ENCODE measurements around the gene TMEM259.

TMEM259 gene

DNA sequence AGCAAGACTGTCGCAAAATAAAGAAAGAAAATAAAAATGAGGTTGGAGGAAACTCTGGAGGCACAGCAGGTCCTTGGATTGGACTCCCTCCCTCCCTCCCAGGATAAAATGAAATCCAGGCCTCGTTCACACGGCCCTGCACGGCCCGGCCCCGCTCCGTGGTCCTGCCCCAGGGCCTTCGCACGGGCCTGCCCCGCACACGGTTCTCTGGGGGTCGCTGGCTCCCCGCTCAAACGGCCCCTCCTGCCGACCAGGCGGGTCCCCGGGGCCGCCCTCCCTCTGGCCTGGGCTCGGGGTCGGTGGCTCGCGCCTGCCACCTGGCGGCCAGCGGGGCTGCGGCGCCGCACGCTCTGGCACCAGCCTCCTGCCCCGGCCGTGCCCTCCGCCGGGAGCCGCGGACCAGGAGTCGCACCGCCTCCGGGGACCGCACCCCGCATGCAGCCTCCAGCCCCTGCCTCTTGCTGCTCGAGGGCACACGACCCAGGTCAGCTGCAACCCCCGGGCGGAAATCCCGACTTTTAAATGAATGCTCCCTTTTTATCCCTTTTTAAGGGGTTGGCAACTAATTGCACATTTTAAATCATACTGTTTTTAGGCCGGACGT is 38.3 kb downstream of the TMEM259 start:
- peak; percentile 45 for DNase-seq

DNA sequence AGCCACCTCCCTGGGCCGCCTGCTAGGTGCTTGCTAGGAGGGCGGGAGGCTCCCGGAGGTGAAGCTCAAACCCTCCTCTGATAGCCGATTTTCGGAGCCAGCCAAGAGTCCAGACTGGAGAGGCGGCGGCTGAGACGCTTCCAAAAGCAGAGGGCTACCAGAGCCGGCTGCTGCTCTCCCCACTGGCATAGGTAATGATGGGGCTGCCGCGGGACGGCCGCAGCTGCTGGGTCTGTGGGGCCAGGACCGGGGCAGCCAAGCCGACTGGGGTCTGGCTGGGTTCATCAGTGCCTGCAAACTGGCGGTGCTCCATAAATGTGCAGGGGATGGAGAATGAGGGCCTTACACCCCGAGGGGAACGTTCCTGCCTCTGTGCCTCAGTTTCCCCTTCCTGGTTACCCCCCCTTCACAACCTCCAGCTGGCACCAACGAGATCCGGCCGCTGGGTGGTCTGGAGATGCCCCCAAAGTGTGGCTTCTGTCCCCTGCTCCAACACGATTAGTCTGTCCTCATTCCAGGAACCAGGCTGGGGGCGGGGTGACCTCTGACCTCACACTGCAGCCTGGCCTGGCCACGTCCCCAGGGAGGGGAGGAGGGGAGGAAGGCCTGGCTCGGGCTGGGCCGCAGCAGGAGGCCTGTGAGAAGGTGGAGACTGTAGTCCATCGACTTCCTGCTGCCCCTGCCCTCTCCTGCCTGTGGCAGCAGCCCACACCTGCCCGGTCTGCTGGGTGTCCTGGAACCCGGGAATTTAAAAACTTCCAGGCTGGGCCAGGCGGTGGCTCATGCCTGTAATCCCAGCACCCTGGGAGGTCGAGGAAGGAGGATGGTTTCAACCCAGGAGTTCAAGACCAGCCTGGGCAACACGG is 40.6 kb downstream of the TMEM259 start:
- no peak for DNase-seq

DNA sequence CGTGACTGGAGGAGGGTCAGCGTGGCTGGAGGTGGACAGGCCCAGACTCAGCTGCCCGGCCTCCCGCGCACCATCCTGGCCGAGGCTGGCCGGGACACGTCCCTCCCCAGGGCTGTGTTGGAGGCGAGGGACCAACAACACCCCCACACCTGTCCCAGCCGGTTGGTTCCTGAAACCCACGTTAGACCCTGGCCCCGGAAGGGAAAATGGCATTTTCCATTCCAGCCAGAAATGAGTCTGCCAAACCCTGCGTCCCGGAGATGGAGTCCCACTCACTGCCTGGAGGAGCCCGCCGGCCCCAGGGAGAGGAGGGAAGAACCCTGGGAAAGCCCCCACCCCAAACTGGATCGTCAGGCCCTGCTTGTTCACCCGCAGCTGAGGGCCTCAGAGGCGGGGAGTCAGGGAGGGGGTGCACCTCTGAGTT is 41.6 kb downstream of the TMEM259 start:
- DNase-seq: no peak

DNA sequence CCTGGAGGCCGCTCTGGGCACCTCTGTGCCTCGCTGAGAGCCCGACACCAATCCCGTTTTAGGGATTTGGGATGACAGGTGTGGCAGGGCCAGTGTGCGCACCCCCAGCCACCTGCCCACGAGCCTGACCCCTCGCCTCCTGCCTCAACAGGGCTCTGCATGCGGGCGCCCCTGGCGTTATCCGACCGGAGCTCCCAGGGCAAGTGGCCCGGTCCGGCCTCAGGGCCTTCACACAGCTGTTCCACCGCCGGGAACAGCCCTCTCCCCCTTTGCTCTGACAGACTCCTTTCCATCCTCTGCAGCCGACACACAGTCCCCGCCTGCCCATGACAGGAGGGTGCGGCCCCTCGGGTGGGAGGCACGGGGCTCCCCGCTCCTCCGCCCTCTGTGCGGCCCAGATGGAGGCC is 43.9 kb downstream of the TMEM259 start:
- no peak for DNase-seq

DNA sequence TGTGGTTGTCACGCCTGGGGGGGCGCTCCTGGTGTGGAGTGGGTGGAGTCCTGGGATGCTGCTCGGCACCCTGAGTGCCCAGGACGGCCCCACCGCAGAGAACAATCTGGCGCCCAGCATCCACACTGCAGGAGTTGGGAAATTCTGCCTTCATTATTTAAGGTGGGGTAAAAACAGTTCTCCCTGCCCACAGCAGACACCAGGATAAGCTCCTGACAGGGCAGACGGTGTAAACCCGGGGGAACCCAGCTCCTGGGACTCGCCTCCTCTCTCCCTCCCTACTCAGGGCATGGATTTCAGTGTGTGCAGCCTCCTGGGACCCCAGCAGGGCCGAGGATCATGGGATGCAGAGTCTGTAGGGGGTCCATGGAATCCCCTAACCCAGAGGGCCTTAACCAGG is 44.4 kb downstream of the TMEM259 start:
- no peak for DNase-seq

DNA sequence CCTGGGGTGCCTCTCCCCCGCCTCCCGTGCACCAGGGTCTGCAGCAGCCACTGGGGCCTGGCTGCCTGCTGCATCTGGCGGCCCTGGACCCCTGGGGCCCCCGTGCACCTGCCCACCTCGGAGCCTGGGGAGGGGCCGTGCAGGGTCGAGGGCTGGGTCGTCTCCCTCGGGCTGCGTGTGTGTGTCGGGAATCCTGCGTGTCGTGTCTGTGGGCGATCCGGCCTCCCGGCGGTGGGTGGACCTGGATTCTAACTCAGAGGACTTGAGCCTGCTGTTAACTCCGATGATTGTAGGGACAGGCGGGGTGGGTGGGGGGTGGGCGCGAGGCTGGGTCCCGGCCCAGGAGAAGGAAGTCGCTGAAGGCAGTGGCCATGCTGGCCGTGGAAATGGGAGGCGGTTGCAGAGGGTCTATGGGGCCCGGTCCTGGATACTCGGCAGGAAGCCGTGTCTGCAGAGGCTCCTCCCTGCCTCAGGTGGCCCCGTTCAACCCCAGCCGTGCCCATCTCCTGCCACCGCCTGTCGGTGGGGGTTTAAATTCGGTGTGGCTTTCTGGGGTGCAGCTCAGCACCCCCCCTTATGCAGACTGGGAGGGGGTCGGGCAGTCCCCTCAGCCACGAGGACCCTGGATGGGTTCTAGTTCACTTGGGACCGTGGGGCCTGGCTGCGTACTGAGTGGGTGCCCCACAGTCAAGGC is 46.2 kb downstream of the TMEM259 start:
- DNase-seq: no peak

DNA sequence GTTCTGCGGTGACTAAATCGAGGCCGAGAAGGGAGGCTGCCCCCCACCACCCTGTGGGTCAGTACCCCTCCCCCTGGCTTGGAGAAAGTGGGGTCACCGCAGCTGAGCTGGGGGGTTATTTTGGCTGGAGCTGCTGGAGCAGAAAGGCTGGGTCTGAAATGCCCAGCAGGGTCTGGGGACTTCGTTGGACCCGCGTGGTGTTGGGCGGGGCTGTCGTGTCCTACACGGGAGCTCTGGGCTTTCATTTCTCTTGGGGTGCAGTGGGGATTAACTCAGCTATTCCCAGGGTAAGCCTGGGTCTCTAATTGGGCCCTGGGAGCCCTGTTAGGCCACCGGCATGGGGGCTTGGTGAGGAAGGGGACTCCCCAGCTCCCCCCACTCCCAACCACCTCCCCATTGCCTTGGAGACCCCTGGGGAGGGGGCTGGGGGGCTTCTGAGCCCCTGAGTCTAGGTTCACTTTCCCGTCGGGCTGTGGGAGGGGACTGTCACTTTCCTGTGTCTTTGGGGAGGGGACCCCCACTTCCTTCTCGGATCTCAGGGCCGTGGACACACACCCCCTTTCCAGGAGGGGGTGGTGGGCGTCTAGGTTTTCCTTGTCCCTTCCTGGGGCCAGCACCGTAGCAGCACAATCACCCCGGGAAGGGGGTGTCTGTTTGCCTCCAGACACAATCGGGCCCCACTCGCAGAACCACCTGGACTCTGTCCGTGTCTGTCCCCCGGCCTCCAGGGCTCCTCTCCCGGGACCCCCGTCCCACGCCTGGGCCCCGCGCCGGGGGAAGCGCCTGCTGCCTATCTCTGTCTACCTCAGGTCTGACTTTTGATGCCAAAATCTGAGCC is 47.0 kb downstream of the TMEM259 start:
- DNase-seq: no peak

DNA sequence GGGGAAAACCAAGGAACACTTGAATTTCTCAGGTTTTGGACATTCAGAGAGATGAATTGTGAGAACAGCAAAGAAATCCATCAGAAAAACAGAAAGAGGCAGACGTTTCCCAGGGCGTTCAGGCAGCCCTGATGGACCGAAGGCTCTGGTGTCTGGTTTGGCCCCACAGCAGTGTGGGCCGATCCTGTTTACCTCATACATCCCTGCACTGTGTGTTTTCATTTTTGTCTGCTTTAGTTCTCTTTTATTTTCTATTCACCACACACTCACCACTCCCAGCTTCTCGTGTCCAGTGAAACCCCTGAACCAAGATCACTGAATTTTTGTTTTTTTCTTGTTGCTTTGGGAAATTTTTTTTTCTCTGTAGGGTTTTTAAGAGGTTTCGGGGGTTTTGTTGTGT is 48.6 kb downstream of the TMEM259 start:
- DNase-seq: no peak

DNA sequence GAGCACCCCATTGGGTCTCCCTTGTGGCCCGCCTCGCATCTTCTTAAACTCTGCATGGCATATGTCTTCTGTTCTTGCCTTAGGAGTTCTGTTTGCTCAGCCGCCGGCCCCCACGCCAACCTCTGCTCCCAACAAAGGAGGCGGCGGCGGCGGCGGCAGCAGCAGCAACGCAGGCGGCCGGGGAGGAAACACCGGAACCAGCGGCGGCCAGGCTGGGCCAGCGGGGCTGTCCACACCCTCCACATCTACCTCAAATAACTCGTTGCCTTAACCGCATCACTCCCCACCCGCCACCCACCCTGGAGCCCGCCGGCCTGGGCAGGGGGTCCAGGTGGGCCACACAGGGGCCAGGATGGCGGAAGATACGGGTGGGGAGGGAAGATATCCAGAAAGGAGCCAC is 49.1 kb downstream of the TMEM259 start:
- no peak for DNase-seq

DNA sequence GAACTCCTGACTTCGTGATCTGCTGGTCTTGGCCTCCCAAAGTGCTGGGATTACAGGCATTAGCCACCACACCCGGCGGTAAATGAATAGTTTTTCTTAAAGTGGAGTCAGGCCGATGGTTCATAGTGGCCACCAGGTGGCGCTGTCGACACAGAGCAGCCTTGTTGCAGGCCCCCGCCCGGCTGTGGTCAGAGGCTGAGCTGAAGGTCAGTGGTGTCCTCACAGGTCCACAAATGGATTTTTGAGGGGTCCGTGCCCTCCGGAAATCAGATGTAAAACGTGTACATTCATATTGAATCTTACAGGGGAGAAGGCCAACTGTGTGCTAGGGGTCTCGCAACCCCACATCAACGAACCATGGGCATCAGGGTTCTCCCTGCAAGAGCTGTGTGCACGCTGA is 50.2 kb downstream of the TMEM259 start:
- no peak for DNase-seq

DNA sequence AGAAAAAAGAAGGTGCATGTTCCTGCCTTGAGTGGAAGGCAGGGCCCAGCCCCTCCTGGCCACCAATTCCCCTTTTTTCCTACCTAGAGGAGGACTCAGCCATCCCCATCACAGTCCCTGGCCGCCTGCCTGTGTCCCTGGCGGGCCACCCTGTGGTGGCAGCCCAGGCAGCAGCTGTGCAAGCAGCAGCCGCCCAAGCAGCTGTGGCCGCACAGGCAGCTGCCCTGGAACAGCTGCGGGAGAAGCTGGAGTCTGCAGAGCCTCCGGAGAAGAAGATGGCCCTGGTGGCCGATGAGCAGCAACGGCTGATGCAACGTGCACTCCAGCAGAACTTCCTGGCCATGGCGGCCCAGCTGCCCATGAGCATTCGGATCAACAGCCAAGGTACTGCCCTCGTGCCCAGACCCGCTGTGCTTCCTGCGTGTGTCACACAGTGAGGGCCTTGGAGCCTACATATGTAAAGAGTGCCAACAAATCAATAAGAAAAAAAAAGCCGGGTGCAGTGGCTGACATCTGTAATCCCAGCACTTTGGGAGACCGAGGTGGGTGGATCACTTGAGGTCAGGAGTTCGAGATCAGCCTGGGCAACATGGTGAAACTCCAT is 54.3 kb downstream of the TMEM259 start:
- DNase-seq: no peak

DNA sequence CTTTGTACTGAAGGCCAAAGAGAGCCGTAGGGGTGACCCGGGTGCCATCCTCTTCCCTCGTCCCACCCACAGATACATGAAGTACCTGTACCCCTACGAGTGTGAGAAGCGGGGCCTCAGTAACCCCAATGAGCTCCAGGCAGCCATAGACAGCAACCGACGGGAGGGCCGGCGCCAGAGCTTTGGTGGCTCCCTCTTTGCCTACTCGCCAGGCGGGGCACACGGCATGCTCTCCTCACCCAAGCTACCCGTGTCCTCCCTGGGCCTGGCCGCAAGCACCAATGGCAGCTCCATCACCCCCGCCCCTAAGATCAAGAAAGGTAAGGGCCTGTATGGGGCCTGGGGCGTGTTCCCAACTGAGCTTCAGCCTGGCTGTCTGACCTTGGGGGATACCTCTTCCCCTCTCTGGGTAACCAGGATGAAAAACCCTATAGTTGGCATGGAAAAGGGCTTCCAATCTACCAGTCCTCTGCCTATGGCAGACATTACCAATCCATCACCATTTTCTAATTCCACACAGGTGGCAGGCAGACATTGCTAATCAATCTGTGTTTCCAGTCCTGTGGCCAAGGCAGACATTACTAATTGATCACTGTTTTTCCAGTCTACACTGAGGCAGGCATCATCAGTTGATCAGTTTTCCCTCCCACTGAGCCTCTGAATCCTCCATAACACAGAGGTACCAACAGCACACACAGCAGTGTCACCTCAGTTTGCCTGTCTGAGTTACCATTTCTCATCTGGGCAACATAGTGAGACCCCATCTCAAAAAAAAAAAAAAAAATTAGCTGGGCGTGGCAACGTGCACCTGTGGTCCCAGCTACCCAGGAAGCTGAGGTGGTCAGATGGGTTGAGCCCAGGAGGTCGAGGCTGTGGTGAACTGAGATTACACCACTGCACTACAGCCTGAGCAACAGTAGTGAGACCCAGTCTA is 55.9 kb downstream of the TMEM259 start:
- DNase-seq: no peak

DNA sequence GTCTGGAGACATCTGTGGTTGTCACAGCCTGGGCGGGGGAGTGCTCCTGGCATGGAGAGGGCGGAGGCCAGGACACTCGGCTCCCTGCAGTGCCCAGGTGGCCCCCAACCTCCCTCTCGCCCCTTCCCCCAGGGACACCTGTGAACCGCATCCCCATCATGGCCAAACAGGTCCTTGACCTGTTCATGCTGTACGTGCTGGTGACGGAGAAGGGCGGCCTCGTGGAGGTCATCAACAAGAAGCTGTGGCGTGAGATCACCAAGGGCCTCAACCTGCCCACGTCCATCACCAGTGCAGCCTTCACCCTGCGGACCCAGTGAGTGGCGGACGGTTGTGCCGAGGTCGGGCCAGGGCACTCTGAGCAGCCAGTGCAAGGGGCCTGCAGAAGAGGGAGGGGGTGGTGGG is 56.8 kb downstream of the TMEM259 start:
- DNase-seq: no peak

DNA sequence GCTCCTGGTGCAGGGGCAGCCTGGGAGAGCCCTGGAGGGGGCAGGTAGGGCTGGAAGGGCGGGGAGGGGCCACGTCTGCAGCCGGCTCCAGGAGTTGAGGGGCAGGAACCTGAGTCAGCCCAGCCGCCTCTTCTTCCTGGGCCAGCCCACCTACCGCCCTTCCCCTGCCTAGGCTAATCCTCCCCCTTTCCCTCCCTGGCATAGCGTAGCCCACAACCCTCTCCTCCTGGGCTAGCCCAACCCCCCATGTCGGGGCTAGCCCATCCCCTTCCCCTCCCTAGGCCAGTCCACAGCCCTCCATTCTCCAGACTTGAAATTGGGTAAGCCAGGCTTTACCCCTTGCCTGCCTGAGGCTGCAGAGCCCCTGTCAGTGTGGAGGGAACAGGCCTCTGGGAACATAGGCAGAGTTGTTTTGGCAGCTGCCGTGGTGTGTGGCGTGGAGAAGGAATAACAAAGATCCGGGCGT is 57.4 kb downstream of the TMEM259 start:
- no peak for DNase-seq

DNA sequence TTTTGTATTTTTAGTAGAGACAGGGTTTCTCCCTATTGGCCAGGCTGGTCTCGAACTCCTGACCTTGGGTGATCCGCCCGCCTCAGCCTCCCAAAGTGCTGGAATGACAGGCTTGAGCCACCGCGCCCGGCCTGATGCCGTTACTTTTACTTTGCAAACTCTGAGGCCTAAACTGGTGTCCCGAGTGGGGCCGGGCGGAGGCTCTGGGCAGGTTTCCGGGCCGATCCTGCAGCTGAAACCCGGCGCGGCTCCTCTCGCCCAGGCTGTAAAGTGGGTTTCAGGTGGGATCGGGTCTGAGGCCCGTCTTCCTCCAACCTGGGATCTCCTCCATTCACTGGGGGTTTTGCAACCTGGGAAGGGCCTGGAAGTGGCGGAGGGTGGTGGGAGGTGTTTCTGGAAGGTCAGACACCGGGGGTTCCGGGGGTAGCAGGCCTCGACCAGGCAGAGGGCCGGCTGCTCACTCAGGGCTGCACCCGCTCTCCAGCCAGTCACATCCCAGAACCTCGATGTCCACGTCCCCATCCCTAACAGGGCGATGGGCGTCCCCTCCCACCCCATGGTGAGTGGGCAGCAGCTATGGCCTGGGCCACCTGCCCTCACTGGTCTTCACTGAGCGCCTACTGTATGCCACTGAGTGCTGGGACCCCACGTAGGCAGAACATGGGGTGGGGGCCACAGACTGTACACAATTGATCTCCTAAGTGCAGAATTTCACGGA is 58.1 kb downstream of the TMEM259 start:
- no peak for DNase-seq

DNA sequence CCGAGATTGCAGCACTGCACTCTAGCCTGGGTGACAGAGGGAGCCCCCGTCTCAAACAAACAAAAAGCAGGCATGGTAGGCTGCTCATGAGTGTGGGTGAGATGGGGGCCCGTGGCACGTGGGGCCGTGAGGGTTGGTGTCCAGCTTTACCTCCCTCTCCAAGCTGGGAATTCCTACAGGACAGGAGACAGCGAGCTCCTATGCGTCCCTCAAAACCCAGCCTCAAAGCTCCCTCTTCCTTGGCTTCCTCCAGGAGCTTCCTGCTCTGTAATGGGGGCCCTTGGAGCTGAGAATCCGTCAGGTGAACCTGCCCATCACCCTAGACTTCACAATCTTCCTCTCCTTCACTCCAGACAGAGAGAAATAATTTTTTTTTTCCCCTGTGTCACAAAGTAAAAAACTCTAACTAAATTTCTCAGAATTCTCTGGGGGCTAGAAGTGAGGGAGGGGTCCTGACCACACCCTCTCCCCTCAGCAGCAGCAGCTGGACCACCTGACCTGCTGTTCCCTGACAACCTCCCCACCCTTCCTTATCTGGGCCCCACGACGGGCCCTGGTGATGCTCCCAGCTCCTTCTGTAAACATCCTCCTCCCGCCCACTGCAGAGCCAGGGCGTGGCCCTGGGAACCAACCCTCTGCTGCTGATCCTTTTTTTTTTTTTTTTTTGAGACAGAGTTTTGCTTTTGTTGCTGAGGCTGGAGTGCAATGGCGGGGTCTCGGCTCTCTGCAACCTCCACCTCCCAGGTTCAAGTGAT is 58.9 kb downstream of the TMEM259 start:
- no peak for DNase-seq

DNA sequence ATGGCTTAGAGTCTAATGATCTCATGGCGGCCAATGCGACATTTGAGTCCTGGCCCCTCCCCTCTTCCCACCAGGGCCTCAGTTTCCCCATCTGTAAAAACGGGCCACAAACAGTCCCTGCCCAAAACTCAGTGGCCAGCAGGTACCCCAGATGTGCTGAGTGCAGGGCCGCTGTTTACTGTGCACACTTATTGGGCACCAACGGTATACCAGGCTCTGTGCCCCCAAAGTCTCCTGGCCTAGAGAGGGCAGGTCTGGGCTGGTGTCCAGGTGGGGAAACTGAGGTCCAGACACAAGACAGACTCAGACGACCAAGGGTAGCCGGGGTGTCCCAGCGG is 60.4 kb downstream of the TMEM259 start:
- no peak for DNase-seq

DNA sequence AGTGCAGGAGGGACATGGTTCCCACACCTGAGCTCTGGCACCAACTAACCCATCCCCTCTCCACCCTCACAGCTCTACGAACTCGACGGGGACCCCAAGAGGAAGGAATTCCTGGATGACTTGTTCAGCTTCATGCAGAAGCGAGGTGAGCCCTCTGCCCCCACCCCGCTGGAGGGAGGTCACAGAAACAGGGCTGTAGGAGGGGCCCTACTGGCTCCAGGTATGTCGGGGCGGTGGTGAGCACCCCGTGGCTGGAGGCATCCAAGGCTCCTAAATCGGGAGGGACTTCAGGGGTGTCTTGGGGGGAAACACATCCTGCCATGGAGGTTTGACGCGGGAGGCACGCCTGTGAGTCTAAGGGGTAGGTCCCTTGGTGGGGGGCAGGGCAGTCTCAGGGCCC is 60.9 kb downstream of the TMEM259 start:
- DNase-seq: no peak
